SJSA1 (cell line): ENCODE measurements around the gene RAB44. TPM values are rescaled to one million over a fixed set of nuclear protein-coding genes. Genes with fewer than 3 reads are reported as not detected.

Source experiments
- DNase-seq, 2 experiments: peaks; one replicate each; pipeline ENCODE4 v3.0.0-alpha.2; 2015 to 2020; ENCODE audit warnings: low spot score in 2 of 2, low read depth in 1 of 2
- H3K27ac ChIP-seq: fragments of 250-450 bp; sonication (Bioruptor Pico); 2 replicates; pipeline ENCODE4 v1.5.1; 2020; ENCODE audit warnings: mild to moderate bottlenecking, moderate library complexity
- H3K27me3 ChIP-seq: fragments of 250-450 bp; sonication (Bioruptor Pico); replicated peaks from 2 replicates; pipeline ENCODE4 v1.5.1; 2020; ENCODE audit warnings: mild to moderate bottlenecking, moderate library complexity
- H3K36me3 ChIP-seq: fragments of 250-450 bp; sonication (Bioruptor Pico); 2 replicates; pipeline ENCODE4 v1.5.1; 2020; ENCODE audit warnings: mild to moderate bottlenecking
- H3K4me1 ChIP-seq: fragments of 250-450 bp; sonication (Bioruptor Pico); replicated peaks from 2 replicates; pipeline ENCODE4 v1.6.1; 2021; ENCODE audit warnings: mild to moderate bottlenecking
- H3K4me3 ChIP-seq: fragments of 250-450 bp; sonication (Bioruptor Pico); 2 replicates; pipeline ENCODE4 v1.5.1; 2020; ENCODE audit warnings: mild to moderate bottlenecking
- H3K9me3 ChIP-seq: fragments of 250-450 bp; sonication (Bioruptor Pico); replicated peaks from 2 replicates; pipeline ENCODE4 v1.5.1; 2020; ENCODE audit warnings: mild to moderate bottlenecking
- total RNA-seq: library from RNA; depleted of rRNA; stranded (reverse); fragments of >200 nt; shearing (Covaris generic); gene quantifications from 2 replicates; pipeline ENCODE4 v1.2.3, GENCODE V29; 2014

RAB44 gene
- total RNA-seq, 1 experiment from 2014 or later = not detected

- H3K4me1 ChIP-seq = peaks cover 12% of the 10 kb centered on the region
- no peaks in the 10 kb centered on the region for H3K27me3 ChIP-seq
- H3K4me3 ChIP-seq = no peak overlapping the region
- H3K36me3 ChIP-seq = no peaks in the 10 kb centered on the region
- no peak overlapping the region for H3K27ac ChIP-seq
- no peak for DNase-seq
- H3K9me3 ChIP-seq = no peaks in the 10 kb centered on the region
These were observed 30.9 kb downstream of the RAB44 start for GRCh38 chr6:36728289-36729160.

GRCh38 chr6:36729161-36729524, 31.5 kb downstream of the RAB44 start:
- peak in 1 of 2 experiments; percentile 27 for DNase-seq
- no peaks in the 10 kb centered on the region for H3K36me3 ChIP-seq
- H3K4me1 ChIP-seq = peaks cover 12% of the 10 kb centered on the region
- H3K9me3 ChIP-seq = no peaks in the 10 kb centered on the region
- H3K27me3 ChIP-seq = no peaks in the 10 kb centered on the region
- H3K27ac ChIP-seq = no peak overlapping the region
- H3K4me3 ChIP-seq = no peak overlapping the region

GRCh38 chr6:36730424-36731380, 33.1 kb downstream of the RAB44 start:
- H3K36me3 ChIP-seq = no peaks in the 10 kb centered on the region
- H3K27ac ChIP-seq = no peak overlapping the region
- H3K27me3 ChIP-seq = no peaks in the 10 kb centered on the region
- H3K9me3 ChIP-seq = no peaks in the 10 kb centered on the region
- H3K4me3 ChIP-seq = no peak overlapping the region
- peaks cover 17% of the 10 kb centered on the region for H3K4me1 ChIP-seq
- no peak for DNase-seq

- DNase-seq = no peak
- Histone ChIP-seq H3K27ac (no peak overlapping the region), H3K4me3 (no peak overlapping the region), H3K36me3 (no peaks in the 10 kb centered on the region), H3K4me1 (peaks cover 18% of the 10 kb centered on the region), H3K27me3 (no peaks in the 10 kb centered on the region), H3K9me3 (no peaks in the 10 kb centered on the region)
These were observed 34.1 kb downstream of the RAB44 start for GRCh38 chr6:36731622-36732310.

- Histone ChIP-seq H3K27me3 (no peaks in the 10 kb centered on the region), H3K4me1 (peaks cover 15% of the 10 kb centered on the region)
These were observed 35.7 kb downstream of the RAB44 start for GRCh38 chr6:36733300-36733699.

GRCh38 chr6:36734486-36735060, 36.9 kb downstream of the RAB44 start:
- peaks cover 10% of the 10 kb centered on the region for H3K4me1 ChIP-seq
- H3K9me3 ChIP-seq = no peaks in the 10 kb centered on the region
- H3K4me3 ChIP-seq = no peak overlapping the region
- H3K36me3 ChIP-seq = no peaks in the 10 kb centered on the region
- H3K27me3 ChIP-seq = no peaks in the 10 kb centered on the region
- DNase-seq = no peak
- H3K27ac ChIP-seq = no peak overlapping the region

More at GRCh38 chr6:36733300-36733699, 35.7 kb downstream of the RAB44 start:
- Histone ChIP-seq H3K36me3 (no peaks in the 10 kb centered on the region), H3K4me3 (no peak overlapping the region), H3K9me3 (no peaks in the 10 kb centered on the region), H3K27ac (no peak overlapping the region)
- no peak for DNase-seq

GRCh38 chr6:36735110-36736071, 37.8 kb downstream of the RAB44 start:
- H3K4me3 ChIP-seq = no peak overlapping the region

GRCh38 chr6:36737043-36737785, 39.6 kb downstream of the RAB44 start:
- Histone ChIP-seq H3K4me1 (peaks cover 19% of the 10 kb centered on the region), H3K4me3 (no peak overlapping the region), H3K9me3 (no peaks in the 10 kb centered on the region), H3K27me3 (no peaks in the 10 kb centered on the region), H3K27ac (no peak overlapping the region), H3K36me3 (no peaks in the 10 kb centered on the region)
- DNase-seq = no peak

More at GRCh38 chr6:36735110-36736071, 37.8 kb downstream of the RAB44 start:
- H3K9me3 ChIP-seq = no peaks in the 10 kb centered on the region
- DNase-seq = no peak
- H3K27me3 ChIP-seq = no peaks in the 10 kb centered on the region
- no peak overlapping the region for H3K27ac ChIP-seq
- no peaks in the 10 kb centered on the region for H3K36me3 ChIP-seq
- H3K4me1 ChIP-seq = peaks cover 18% of the 10 kb centered on the region

- no peak for DNase-seq
- Histone ChIP-seq H3K9me3 (no peaks in the 10 kb centered on the region), H3K36me3 (no peaks in the 10 kb centered on the region), H3K4me1 (peaks cover 19% of the 10 kb centered on the region), H3K27me3 (no peaks in the 10 kb centered on the region), H3K4me3 (no peak overlapping the region), H3K27ac (no peak overlapping the region)
These were observed 40.5 kb downstream of the RAB44 start for GRCh38 chr6:36738108-36738507.

GRCh38 chr6:36739947-36740817, 42.6 kb downstream of the RAB44 start:
- DNase-seq = peak in 1 of 2 experiments; percentile 16
- H3K27me3 ChIP-seq = no peaks in the 10 kb centered on the region

GRCh38 chr6:36740818-36741179, 43.2 kb downstream of the RAB44 start:
- H3K9me3 ChIP-seq = no peaks in the 10 kb centered on the region
- DNase-seq = no peak
- peaks cover 13% of the 10 kb centered on the region for H3K4me1 ChIP-seq
- H3K4me3 ChIP-seq = no peak overlapping the region
- H3K27me3 ChIP-seq = no peaks in the 10 kb centered on the region
- H3K36me3 ChIP-seq = no peaks in the 10 kb centered on the region
- H3K27ac ChIP-seq = no peak overlapping the region

More at GRCh38 chr6:36739947-36740817, 42.6 kb downstream of the RAB44 start:
- Histone ChIP-seq H3K9me3 (no peaks in the 10 kb centered on the region), H3K4me3 (no peak overlapping the region), H3K4me1 (peaks cover 19% of the 10 kb centered on the region), H3K36me3 (no peaks in the 10 kb centered on the region), H3K27ac (no peak overlapping the region)
